ENCODE data around the gene CCDC106.

CCDC106 gene

DNA sequence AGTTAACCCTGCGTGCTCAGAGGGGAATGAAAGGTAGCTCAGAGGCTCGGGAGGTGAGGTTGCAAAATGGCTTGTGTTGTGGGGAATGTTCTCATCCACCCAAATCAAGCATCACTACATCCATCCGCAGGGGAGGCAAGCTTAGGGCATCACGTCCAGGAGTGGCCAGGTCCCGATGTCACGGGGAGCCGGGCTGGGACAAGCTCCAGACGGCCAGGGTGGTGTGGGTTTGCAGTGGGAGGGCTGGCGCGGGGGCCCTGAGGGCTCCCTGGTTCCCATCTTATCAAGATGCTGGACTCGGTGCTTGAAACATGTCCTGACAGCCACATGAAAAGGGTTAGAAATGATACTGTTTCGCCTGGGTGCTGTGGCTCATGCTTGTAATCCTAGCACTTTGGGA lies 52.8 kb downstream of the CCDC106 start:
- no peak for DNase-seq

DNA sequence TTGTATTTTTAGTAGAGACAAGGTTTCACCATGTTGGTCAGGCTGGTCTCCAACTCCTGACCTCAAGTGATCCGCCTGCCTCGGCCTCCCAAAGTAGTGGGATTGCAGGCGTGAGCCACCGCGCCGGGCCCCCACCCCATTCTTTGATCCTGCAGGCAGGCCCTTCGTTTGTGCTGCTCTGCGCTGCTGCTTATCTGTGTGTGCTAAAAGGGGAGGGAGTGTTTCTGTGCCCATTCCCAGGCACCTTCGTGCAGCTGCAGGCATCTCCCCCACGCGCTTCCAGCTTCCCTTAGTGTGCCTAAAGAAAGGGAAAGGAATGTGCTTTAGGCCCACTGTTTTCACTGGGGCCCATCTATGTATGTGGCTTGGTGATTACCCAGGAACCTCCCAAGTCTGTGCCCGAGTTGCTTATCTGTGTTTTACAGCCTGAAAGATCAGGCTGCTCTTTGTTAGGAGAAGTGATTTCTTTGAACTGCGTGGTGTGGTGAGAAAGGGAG lies 54.2 kb downstream of the CCDC106 start:
- no peak for DNase-seq

Measured in DMS53 (cell line).